ENCODE measurements around the gene VAV3. TPM values are rescaled to one million over a fixed set of nuclear protein-coding genes. Genes with fewer than 3 reads are reported as not detected.

The VAV3 gene
- total and polyA plus RNA-seq, 10 of the 15 experiments (the other 5 are each of a cell fraction or from before 2014, with no cell fraction given): 0.84 to 5.5 (median 3.4) TPM

DNA sequence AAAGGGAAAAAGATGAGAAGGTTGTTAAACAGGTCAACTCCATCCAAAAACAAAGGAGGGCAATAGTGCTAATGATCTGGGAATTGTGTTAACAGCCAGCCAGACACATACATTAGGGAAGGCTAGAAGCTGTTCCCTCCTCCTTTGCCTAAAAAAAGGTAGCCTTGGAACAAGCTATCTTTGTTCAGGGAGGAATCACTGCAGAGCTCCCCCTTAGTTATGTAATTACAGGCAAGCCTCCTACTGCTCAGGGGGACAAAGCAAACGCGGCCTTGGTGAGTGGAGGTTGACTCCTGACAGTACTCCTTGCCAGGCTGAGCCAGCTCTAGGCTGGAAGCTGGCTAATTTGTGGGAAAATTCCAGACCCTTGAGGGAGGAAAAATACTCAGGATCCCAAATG lies 97.6 kb downstream of the VAV3 start:
- ChIA-PET SMC1A (ENCODE audit: uncharacterized antibody, unreplicated experiment) (interaction anchor here (0.8 to 1.2 kb wide), 3 partner anchors 10 to 85 kb away, joined by 3 read pairs; no protein-coding TSS in a partner anchor), RAD21 (ENCODE audit: unreplicated experiment) (no interaction called here), POLR2A (interaction anchor here (0.6 kb wide), 1 partner anchor 301 kb away, joined by 3 read pairs; no protein-coding TSS in a partner anchor), CTCF (interaction anchor here (1.0 kb wide), 1 partner anchor 85 kb away, joined by 4 read pairs; no protein-coding TSS in a partner anchor)
- H3K79me2 ChIP-seq (ENCODE audit: control insufficient read depth, insufficient read depth, low read length): no peaks in the 10 kb centered on the region
- intact Hi-C loops (cut with micrococcal nuclease; ENCODE audit: unreplicated experiment): no loop called here
- ATAC-seq (no peak), FAIRE-seq (no peak), DNase-seq (ENCODE audit: low read depth, low spot score) (no peak)
- H3K9ac ChIP-seq (ENCODE audit: control insufficient read depth, insufficient read depth, low read length): no peak overlapping the region
- 26% methylated on average over 2 of the region's 2 CpGs for WGBS (ENCODE audit: insufficient coverage, insufficient replicate concordance, low lambda C conversion rate, missing lambda C conversion rate)
- no peaks in the 10 kb centered on the region for H4K20me1 ChIP-seq (ENCODE audit: control insufficient read depth, insufficient read depth)
- in situ Hi-C loops (cut with MboI): no loop called here
- H3K27ac ChIP-seq (ENCODE audit: control insufficient read depth, insufficient read depth): no peak overlapping the region
- H3K4me3 ChIP-seq: no peak overlapping the region
- TF ChIP-seq POLR2AphosphoS5 (IDR thresholded peaks at IDR 0.05; ENCODE audit: low read length): no peak
- no peaks in the 10 kb centered on the region for H3K27me3 ChIP-seq (replicated peaks in 1 of 2; ENCODE audit: control insufficient read depth in 2 of 2, insufficient read depth in 2 of 2, low read length in 1 of 2)
- no peak overlapping the region for H3K4me2 ChIP-seq (ENCODE audit: control insufficient read depth, insufficient read depth)
- H2AFZ ChIP-seq (ENCODE audit: control insufficient read depth, low read depth, low read length): no peak overlapping the region
- H3K9me3 ChIP-seq (replicated peaks; ENCODE audit: control insufficient read depth, insufficient read depth, low read length): no peaks in the 10 kb centered on the region; the same call in 2 of the 3 replicates
- peaks cover 13% of the 10 kb centered on the region for H3K4me1 ChIP-seq (ENCODE audit: control insufficient read depth, insufficient read depth, low read length)
- no peaks in the 10 kb centered on the region for H3K36me3 ChIP-seq (ENCODE audit: control insufficient read depth in 2 of 2, insufficient read depth in 2 of 2, low read length in 1 of 2)
- BruUV-seq (replicated peaks): no TSS peak

DNA sequence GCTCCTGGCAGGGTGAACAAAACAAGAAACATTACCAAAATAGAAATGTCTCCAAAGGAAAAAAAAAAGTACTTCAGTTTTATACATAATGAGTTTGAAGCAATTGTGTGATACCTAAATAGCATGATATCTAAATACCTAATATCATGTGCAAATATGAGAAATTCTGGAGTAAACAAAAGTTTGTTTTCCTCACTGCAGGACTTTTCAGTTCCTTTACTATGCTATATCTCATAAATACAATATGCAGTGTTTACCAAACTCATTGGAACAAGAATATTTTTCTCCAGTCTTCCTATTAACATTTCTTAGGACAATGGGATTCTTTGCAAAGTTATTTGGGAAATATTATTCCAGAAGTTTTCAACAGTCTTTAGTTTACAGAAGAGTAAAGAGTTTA lies 98.1 kb downstream of the VAV3 start:
- ChIA-PET CTCF (interaction anchor here (1.0 kb wide), 1 partner anchor 85 kb away, joined by 4 read pairs; no protein-coding TSS in a partner anchor), POLR2A (interaction anchor here (0.6 kb wide), 1 partner anchor 788 kb away, joined by 3 read pairs; no protein-coding TSS in a partner anchor), RAD21 (ENCODE audit: unreplicated experiment) (no interaction called here), SMC1A (ENCODE audit: uncharacterized antibody, unreplicated experiment) (interaction anchor here (0.8 to 1.2 kb wide), 3 partner anchors 11 to 84 kb away, joined by 3 read pairs; no protein-coding TSS in a partner anchor)
- no peak overlapping the region for H3K9ac ChIP-seq (ENCODE audit: control insufficient read depth, insufficient read depth, low read length)
- FAIRE-seq (no peak), ATAC-seq (no peak), DNase-seq (ENCODE audit: low read depth, low spot score) (no peak)
- H3K79me2 ChIP-seq (ENCODE audit: control insufficient read depth, insufficient read depth, low read length): no peaks in the 10 kb centered on the region
- no peak overlapping the region for H3K4me2 ChIP-seq (ENCODE audit: control insufficient read depth, insufficient read depth)
- intact Hi-C loops (cut with micrococcal nuclease; ENCODE audit: unreplicated experiment): no loop called here
- H3K27me3 ChIP-seq (replicated peaks in 1 of 2; ENCODE audit: control insufficient read depth in 2 of 2, insufficient read depth in 2 of 2, low read length in 1 of 2): no peaks in the 10 kb centered on the region
- peaks cover 8% of the 10 kb centered on the region for H3K4me1 ChIP-seq (ENCODE audit: control insufficient read depth, insufficient read depth, low read length)
- H3K27ac ChIP-seq (ENCODE audit: control insufficient read depth, insufficient read depth): no peak overlapping the region
- H3K9me3 ChIP-seq (replicated peaks; ENCODE audit: control insufficient read depth, insufficient read depth, low read length): no peaks in the 10 kb centered on the region; the same call in 2 of the 3 replicates
- in situ Hi-C loops (cut with MboI): no loop called here
- no peak overlapping the region for H2AFZ ChIP-seq (ENCODE audit: control insufficient read depth, low read depth, low read length)
- TF ChIP-seq RELA (IDR thresholded peaks at IDR 0.05; ENCODE audit: borderline replicate concordance, partially characterized antibody): no peak
- no peak overlapping the region for H3K4me3 ChIP-seq
- BruUV-seq (replicated peaks): no TSS peak
- no peaks in the 10 kb centered on the region for H3K36me3 ChIP-seq (ENCODE audit: control insufficient read depth in 2 of 2, insufficient read depth in 2 of 2, low read length in 1 of 2)
- no peaks in the 10 kb centered on the region for H4K20me1 ChIP-seq (ENCODE audit: control insufficient read depth, insufficient read depth)

Data from GM12878 (cell line).